GM20000 (cell line): ENCODE results near the gene HNRNPD.
"Not testable (repeated sequence)": the region's sequence is repeated elsewhere in the genome, so short reads cannot be mapped to it uniquely, and the experiment has no call there.

Experiments
- DNase-seq: peaks from one replicate; pipeline ENCODE4 v3.0.0; 2012; ENCODE audit warnings: low spot score
- TF ChIP-seq, protein P1 (sequence below): IDR thresholded peaks from 2 replicates; pipeline ENCODE4 v1.5.1; 2012; ENCODE audit warnings: mild to moderate bottlenecking, control low read depth; ENCODE audit errors: extremely low read depth, missing control alignments

The HNRNPD gene

DNA sequence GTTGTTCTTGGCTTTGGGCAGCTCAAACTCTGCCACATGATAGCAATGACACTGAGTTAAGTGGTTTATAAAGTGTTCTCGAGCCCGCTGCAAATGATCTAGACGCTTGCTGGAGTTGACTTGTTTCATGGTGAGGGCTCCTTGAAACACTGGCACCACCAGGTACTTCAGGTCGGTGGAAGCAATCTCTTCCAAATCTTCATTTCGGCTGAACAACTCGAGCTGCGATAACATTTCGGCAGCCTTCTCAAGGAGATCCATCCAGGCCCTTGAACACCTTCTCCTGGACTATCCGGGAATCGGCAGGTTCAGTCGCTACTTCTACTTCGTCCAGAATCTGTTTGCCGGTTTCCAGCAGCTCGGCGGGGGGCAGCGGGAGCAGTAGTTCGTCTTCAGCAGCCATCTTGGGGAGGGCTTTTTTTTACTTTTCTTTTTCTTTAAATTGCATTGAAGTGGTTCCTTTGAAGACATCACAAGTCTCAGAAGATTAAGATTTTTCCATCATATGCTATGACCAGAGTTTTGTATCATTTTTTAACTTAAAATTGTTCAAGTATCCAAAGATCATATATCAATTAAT is 28.5 kb upstream of the HNRNPD start:
- TF ChIP-seq, protein P1, sequence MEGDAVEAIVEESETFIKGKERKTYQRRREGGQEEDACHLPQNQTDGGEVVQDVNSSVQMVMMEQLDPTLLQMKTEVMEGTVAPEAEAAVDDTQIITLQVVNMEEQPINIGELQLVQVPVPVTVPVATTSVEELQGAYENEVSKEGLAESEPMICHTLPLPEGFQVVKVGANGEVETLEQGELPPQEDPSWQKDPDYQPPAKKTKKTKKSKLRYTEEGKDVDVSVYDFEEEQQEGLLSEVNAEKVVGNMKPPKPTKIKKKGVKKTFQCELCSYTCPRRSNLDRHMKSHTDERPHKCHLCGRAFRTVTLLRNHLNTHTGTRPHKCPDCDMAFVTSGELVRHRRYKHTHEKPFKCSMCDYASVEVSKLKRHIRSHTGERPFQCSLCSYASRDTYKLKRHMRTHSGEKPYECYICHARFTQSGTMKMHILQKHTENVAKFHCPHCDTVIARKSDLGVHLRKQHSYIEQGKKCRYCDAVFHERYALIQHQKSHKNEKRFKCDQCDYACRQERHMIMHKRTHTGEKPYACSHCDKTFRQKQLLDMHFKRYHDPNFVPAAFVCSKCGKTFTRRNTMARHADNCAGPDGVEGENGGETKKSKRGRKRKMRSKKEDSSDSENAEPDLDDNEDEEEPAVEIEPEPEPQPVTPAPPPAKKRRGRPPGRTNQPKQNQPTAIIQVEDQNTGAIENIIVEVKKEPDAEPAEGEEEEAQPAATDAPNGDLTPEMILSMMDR: no peak
- DNase-seq: no peak

DNA sequence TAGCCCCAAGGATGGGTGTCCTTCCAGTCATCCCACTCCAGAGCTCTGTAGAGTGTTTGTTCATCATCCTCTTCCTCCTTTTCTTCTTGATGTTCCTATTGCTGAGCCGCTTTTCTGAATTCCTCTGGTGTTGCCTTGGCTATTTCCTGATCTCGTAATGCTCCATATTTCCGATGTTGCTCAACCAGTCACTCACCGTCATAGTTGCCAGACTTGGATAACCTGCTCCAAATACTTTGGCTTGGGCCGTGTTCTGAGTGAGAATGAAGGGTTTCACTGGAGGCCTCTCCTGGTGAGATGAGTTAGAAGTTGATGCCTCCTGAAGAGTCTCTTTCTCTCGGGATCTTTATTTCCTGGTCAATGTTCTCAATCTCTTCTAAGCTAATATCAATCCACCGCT is 27.8 kb upstream of the HNRNPD start:
- TF ChIP-seq, protein P1: no peak
- no peak for DNase-seq

DNA sequence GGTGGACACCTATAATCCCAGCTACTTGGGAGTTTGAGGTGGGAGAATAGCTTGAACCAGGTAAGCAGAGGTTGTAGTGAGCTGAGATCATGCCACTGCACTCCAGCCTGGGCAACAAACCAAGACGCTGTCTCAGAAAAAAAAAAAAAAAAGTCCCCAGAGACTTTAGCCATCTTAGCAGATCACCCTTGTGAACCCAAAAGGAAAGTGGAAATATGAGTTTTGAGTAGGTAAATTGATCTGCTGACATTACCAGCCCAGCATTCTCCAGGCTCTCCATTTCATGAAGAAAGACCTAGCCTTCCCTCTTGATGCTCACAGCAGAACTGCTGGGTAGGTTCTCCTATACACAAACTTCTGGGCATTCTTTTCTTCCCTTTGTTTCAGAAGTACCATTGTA is 24.5 kb upstream of the HNRNPD start:
- DNase-seq: no peak
- TF ChIP-seq, protein P1: no peak

DNA sequence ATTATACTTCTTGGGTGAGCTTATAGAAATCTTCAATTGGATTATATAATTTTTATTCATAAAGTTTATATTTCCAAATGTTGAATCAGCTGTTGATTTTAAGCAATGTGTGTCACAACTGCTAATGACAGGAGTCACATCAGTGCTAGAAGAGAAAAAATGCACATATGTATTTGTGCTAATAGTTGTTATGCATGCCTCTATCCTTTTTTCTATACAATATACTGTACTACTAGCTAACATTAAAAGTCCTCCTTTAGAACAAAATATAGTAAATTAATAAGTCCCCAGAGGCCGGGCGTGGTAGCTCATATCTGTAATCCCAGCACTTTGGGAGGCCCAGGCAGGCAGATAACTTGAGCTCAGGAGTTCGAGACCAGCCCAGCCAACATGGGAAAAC is 23.7 kb upstream of the HNRNPD start:
- no peak for DNase-seq
- TF ChIP-seq, protein P1: no peak

DNA sequence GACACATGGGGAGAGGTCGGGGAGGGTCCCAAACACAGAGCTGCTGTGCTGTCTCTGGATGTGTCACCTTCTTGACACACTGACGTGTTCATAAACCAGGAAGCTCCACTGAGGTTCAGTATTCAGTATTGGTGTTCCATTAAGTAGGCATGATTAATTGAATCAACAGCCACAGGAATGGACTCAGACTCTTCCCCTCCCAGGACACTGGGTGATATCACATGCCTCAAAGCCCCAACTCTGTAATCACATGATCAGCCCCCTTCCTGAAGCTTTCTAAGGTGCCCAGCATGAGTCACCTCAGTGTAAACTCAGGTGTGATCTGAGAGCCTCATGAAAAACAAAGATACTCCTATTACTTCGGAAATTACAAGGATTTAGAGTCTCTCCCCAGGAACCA is 21.1 kb upstream of the HNRNPD start:
- TF ChIP-seq, protein P1: no peak
- DNase-seq: no peak

DNA sequence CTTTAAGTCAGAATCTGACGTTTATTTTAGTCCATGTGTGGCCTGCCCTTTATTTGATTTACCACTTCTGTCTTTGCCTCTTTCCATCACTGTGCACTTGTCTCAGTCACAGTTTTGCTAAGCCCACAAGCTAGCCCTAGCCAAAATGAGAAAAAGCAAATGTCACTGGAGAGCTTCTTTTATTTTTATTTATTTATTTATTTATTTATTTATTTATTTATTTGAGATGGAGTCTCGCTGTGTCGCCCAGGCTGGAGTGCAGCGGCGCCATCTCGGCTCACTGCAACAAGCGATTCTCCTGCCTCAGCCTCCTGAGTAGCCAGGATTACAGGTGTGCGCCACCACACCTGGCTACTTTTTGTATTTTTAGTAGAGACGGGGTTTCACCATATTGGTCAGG is 16.3 kb upstream of the HNRNPD start:
- not testable (repeated sequence) for DNase-seq

DNA sequence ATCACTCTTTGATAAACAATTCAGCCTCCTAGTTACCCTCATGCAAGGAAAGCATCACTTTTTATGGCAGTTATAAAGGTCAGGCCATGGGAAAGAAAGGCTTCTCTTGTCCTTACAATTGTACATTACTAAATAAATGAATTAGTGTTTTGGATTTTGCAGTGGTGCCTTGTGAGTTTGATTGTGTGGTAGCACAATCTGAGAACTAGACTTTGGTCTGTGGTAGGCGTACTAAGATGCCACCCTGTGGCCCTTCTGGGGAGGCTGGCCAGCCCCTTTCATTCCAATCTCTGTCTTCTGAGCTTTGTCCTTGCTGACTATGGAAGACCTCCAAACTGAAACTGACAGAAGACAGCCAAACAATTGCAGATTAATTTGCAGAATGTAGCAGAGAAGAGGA is 14.6 kb upstream of the HNRNPD start:
- TF ChIP-seq, protein P1: no peak
- DNase-seq: no peak

DNA sequence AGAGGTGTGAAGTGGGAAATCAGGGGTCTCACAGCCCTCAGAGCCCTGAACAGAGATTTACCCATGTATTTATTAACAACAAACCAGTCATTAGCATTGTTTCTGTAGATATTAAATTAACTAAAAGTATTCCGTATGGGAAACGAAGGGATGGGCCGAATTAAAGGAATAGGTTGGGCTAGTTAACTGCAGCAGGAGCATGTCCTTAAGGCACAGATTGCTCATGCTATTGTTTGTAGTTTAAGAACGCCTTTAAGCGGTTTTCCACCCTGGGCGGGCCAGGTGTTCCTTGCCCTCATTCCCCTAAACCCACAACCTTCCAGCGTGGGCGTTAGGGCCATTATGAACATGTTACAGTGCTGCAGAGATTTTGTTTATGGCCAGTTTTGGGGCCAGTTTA is 12.5 kb upstream of the HNRNPD start:
- not testable (repeated sequence) for DNase-seq

DNA sequence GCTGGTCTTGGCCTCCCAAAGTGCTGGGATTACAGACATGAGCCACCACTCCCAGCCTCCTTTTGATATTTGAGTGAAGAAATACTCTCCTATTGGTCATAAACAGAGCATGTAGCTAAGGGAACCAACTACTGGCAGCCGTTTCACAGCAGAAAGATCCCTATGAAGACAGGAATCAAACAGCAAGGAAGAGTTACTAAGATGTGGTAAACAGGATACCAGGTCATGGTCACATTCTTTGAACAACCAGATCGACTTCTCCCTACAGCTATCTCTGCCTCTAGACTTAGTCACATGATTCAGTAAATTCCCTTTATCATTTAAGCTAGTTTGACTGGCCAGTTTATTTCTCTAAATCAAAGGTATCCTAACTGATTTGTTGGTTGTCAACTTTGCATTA is 9.0 kb upstream of the HNRNPD start:
- no peak for DNase-seq
- TF ChIP-seq, protein P1: no peak
